Brain microvascular endothelial cell (primary cell): ENCODE measurements around the gene ATP4A.

Experiments used
- DNase-seq: peaks from one replicate; pipeline ENCODE4 v3.0.0-alpha.2; 2020
- H3K27ac ChIP-seq: fragments of 250-450 bp; sonication (Bioruptor Pico); 2 replicates; pipeline ENCODE4 v1.5.1; 2020; ENCODE audit warnings: mild to moderate bottlenecking, moderate library complexity
- H3K27me3 ChIP-seq: fragments of 250-450 bp; sonication (Bioruptor Pico); replicated peaks from 2 replicates; pipeline ENCODE4 v1.5.1; 2020; ENCODE audit warnings: mild to moderate bottlenecking
- H3K36me3 ChIP-seq: fragments of 250-450 bp; sonication (Bioruptor Pico); replicated peaks from 2 replicates; pipeline ENCODE4 v1.5.1; 2020; ENCODE audit warnings: mild to moderate bottlenecking
- H3K4me3 ChIP-seq: 2 replicates; pipeline ENCODE4 v1.5.1; 2011; ENCODE audit warnings: low read depth, mild to moderate bottlenecking, control low read depth, low read length, moderate library complexity
- in situ Hi-C: cut with HindIII; loops from 2 replicates; pipeline ENCODE4 v1.10.0; 2017; ENCODE audit warnings: low sequenced_read_pairs, low pct_ligation_motif_present
- TF ChIP-seq, protein P1 (sequence below): IDR thresholded peaks from 2 replicates; pipeline ENCODE4 v1.5.1; 2011; ENCODE audit warnings: low read depth, mild to moderate bottlenecking, moderate library complexity, low read length, control low read depth, inconsistent platforms; ENCODE audit errors: missing control alignments

ATP4A gene

DNA sequence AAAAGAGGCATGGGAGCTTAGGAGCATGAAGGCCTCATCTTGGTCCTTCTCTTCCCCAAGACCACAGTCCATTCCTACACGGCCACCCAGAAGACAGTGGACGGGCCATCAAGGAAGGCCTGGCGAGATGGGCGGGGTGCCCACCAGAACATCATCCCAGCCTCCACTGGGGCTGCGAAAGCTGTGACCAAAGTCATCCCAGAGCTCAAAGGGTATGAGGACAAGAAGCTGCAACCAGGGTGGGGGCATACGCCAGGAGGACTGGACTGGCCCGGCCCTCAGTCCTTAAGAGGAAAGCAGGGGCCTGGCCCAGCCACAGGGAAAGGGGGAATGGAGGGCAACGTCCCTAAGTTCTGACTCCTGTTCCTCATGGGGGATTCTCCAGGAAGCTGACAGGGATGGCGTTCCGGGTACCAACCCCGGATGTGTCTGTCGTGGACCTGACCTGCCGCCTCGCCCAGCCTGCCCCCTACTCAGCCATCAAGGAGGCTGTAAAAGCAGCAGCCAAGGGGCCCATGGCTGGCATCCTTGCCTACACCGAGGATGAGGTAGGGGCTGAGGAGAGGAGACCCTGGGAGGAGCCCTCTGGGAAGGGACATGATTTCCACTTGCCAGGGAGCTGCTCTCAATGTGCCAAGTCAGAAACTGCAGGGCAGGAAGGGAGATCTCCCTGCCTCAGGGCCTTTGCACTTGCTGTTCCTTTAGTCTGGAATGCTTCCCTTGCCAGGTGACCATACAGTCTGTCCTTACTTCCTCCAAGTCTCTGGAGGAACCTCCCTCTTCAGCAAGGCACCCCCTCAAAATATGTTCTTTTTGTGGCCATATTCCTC is 20.0 kb downstream of the ATP4A start:
- no peak overlapping the region for H3K27ac ChIP-seq
- TF ChIP-seq, protein P1, sequence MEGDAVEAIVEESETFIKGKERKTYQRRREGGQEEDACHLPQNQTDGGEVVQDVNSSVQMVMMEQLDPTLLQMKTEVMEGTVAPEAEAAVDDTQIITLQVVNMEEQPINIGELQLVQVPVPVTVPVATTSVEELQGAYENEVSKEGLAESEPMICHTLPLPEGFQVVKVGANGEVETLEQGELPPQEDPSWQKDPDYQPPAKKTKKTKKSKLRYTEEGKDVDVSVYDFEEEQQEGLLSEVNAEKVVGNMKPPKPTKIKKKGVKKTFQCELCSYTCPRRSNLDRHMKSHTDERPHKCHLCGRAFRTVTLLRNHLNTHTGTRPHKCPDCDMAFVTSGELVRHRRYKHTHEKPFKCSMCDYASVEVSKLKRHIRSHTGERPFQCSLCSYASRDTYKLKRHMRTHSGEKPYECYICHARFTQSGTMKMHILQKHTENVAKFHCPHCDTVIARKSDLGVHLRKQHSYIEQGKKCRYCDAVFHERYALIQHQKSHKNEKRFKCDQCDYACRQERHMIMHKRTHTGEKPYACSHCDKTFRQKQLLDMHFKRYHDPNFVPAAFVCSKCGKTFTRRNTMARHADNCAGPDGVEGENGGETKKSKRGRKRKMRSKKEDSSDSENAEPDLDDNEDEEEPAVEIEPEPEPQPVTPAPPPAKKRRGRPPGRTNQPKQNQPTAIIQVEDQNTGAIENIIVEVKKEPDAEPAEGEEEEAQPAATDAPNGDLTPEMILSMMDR, result no peak
- DNase-seq, result no peak
- H3K4me3 ChIP-seq, result no peak overlapping the region
- no peaks in the 10 kb centered on the region for H3K27me3 ChIP-seq
- peaks cover 2% of the 10 kb centered on the region for H3K36me3 ChIP-seq
- in situ Hi-C loops, result no loop called here

DNA sequence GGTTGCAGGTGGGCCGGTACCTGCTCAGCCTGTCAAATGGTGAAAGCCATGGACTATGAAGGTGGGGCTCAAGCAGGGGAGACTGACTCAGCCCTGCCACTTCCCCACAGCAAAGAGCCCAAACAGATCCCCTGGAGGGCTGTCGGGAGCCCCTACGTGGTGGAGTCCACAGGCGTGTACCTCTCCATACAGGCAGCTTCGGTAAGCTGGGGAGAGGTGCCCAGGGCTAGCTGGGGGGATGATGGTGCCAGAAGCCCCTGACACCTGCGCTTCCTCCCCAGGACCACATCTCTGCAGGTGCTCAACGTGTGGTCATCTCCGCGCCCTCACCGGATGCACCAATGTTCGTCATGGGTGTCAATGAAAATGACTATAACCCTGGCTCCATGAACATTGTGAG is 21.2 kb downstream of the ATP4A start:
- H3K27ac ChIP-seq, result no peak overlapping the region
- no peaks in the 10 kb centered on the region for H3K27me3 ChIP-seq
- in situ Hi-C loops, result no loop called here
- TF ChIP-seq, protein P1, result no peak
- H3K36me3 ChIP-seq, result no peaks in the 10 kb centered on the region
- no peak overlapping the region for H3K4me3 ChIP-seq
- DNase-seq, result no peak

DNA sequence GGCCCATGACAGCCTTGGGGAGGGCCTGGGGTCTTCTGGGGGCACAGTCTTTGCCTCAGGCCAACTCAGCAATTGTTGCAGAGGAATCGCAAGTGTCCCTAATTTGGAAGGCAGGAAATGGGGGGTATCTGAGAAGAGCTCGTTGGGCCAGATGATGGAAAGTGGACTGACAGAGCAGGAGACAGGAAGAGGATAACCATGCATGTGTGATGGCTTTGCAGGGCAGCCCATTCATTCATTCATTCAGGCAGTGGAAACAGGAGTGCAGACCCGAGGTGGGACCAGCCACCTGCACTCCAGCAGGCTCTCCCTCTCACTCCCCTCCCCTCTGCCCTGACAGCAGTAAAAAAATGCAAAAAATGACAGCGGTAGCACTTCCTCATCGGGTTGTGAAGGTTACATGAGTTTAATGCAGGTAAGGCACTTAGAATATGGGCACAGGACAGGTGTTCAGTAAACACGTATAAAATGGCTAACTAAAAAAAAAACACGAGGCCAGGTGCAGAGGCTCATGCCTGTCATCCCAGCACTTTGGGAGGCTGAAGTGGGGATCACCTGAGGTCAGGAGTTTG is 23.0 kb downstream of the ATP4A start:
- TF ChIP-seq, protein P1, result no peak
- Histone ChIP-seq H3K27me3 (no peaks in the 10 kb centered on the region), H3K36me3 (no peaks in the 10 kb centered on the region), H3K4me3 (no peak overlapping the region), H3K27ac (no peak overlapping the region)
- no peak for DNase-seq
- in situ Hi-C loops, result no loop called here

DNA sequence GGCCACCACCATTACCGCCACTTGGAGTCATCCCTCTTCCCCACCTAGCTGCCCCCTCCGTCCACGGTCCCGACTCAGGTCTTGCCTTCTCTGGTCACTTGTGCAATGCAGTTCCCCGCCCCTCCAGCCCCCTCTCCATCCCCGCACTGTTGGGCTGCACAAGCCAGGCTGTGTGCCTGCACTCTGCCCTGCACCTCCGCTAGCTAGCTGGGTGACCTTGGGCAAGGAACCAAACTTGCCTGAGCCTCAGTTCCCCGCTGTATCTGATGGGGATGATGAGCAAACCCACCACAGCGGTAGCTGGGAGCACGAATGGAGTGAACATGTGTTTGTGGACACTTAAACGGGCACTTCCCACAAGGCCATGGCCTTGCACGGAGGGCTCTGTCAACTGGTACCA is 23.6 kb downstream of the ATP4A start:
- Histone ChIP-seq H3K4me3 (no peak overlapping the region), H3K36me3 (no peaks in the 10 kb centered on the region), H3K27ac (no peak overlapping the region), H3K27me3 (no peaks in the 10 kb centered on the region)
- TF ChIP-seq, protein P1, result no peak
- in situ Hi-C loops, result no loop called here
- no peak for DNase-seq

DNA sequence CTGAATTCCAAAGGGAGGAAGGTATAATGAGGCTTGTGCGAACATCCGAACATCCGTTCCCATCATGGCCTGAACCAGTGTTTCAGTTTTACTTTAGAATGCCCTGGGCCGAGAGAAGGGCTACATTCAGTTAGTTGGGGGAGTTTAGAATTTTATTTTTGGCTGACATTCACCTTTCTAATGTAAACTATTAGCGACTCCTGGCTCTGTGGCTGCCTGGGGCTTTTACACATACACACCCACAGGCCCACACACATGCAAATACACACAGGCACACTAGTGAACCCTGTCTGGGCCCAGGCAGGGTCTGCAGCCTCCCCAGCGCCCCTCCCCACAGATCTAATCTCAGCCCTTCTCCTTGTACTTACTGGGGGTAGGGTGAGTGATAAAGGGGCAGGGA is 24.1 kb downstream of the ATP4A start:
- H3K27me3 ChIP-seq, result peaks cover 1% of the 10 kb centered on the region
- H3K36me3 ChIP-seq, result no peaks in the 10 kb centered on the region
- in situ Hi-C loops, result no loop called here
- TF ChIP-seq, protein P1, result no peak
- H3K27ac ChIP-seq, result no peak overlapping the region
- no peak for DNase-seq
- H3K4me3 ChIP-seq, result no peak overlapping the region
